Smooth muscle cell (in vitro differentiated cells): ENCODE data around the gene ADAMTSL4. TPM values are rescaled to one million over a fixed set of nuclear protein-coding genes. Genes with fewer than 3 reads are reported as not detected.
A peak's percentile ranks its signal among the peaks of the same experiment; 100 is the strongest.

ENCODE experiments used
- DNase-seq: peaks from one replicate; lab custom pipeline; 2025; ENCODE audit not compliant: unreplicated experiment; lab: John Stamatoyannopoulos, UW
- H2AFZ ChIP-seq: fragments of 200-600 bp; sonication (generic); 2 replicates; pipeline ENCODE4 v1.6.0; 2016; ENCODE audit warnings: antibody characterized with exemption, low read depth, mild to moderate bottlenecking
- H3F3A ChIP-seq: fragments of 200-600 bp; sonication (generic); 2 replicates; pipeline ENCODE4 v1.6.0; 2017; ENCODE audit warnings: antibody characterized with exemption, low read depth
- H3K27ac ChIP-seq: fragments of 200-600 bp; sonication (generic); 2 replicates; pipeline ENCODE4 v1.5.1; 2016; ENCODE audit warnings: low read depth, mild to moderate bottlenecking
- H3K27me3 ChIP-seq: fragments of 200-600 bp; sonication (generic); 2 replicates; pipeline ENCODE4 v1.6.1; 2016; ENCODE audit warnings: low read depth, mild to moderate bottlenecking
- H3K36me3 ChIP-seq: fragments of 200-600 bp; sonication (generic); 2 replicates; pipeline ENCODE4 v1.5.1; 2016; ENCODE audit warnings: low read depth
- H3K4me1 ChIP-seq: fragments of 200-600 bp; sonication (generic); 2 replicates; pipeline ENCODE4 v1.5.1; 2016; ENCODE audit warnings: low read depth
- H3K4me2 ChIP-seq: fragments of 200-600 bp; sonication (generic); 2 replicates; pipeline ENCODE4 v1.6.0; 2016; ENCODE audit warnings: mild to moderate bottlenecking
- H3K4me3 ChIP-seq: fragments of 200-600 bp; sonication (generic); 2 replicates; pipeline ENCODE4 v1.5.1; 2016; ENCODE audit warnings: mild to moderate bottlenecking
- H3K79me2 ChIP-seq: fragments of 200-600 bp; sonication (generic); 2 replicates; pipeline ENCODE4 v1.6.0; 2016; ENCODE audit warnings: low read depth, mild to moderate bottlenecking
- H3K9ac ChIP-seq: fragments of 200-600 bp; sonication (generic); 2 replicates; pipeline ENCODE4 v1.6.0; 2016; ENCODE audit warnings: low read depth
- H3K9me3 ChIP-seq: fragments of 200-600 bp; sonication (generic); replicated peaks from 2 replicates; pipeline ENCODE4 v1.5.1; 2016; ENCODE audit warnings: low read depth
- H4K20me1 ChIP-seq: fragments of 200-600 bp; sonication (generic); 2 replicates; pipeline ENCODE4 v1.6.0; 2016; ENCODE audit warnings: low read depth
- WGBS: methylation state at CpG from one replicate; pipeline ENCODE4 v1.1.7; 2016; ENCODE audit warnings: low lambda C conversion rate; 5-methylcytosine and 5-hydroxymethylcytosine counted together
- polyA plus RNA-seq: library from polyadenylated mRNA; unstranded; fragments of >200 nt; fragmentation: Nextera tagmentation; extraction: Ambion mirVana; gene quantifications from 2 replicates; pipeline ENCODE4 v1.2.1, GENCODE V29; 2016
- total RNA-seq: library from RNA; depleted of rRNA; stranded (reverse); fragments of >200 nt; gene quantifications from 2 replicates; pipeline ENCODE4 v1.2.3, GENCODE V29; 2014
- TF ChIP-seq, protein P1 (sequence below): fragments of 200-600 bp; sonication (generic); IDR thresholded peaks from 2 replicates; pipeline ENCODE4 v1.5.1; 2017; ENCODE audit warnings: borderline replicate concordance, mild to moderate bottlenecking, antibody characterized with exemption; ENCODE audit not compliant: insufficient read depth, poor library complexity, severe bottlenecking

Gene ADAMTSL4
- total and polyA plus RNA-seq, 2 experiments from 2014 or later = 6.4 to 8.4 TPM

DNA sequence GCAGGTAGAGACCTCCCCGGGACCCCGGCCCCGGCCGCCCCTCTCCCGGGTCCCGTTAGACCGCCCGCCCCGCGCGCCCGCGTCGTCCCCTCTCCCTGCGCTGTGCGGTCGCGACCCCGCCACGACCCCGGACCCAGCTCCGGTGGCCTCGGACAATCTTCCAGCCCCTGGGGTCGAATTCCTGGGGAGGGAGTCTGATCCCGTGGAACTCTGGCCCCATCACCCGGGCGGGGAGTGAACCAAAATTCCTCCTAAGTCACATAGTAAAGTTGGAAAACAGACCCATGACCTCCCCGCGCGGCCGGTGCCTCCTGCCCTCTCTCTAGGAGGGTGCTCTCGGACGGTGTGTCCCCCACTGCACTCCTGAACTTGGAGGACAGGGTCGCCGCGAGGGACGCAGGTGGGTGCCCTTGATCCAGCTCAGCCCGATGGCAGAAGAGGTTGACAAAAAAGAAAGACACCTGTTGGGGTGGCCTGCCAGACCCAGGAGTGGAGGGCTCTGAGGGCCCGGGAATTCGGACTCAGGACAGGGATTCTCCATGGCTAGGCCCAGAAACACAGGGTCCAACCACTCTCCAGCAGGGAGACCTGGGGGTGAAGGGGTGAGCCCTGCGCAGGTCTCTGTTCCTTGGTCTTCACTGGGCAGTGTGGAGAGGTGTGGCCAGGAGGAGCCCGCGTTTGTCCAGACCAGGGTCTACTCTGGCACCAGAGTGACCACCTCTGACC, 451 bp downstream of the ADAMTSL4 start:
- Histone ChIP-seq H3K9ac (peak overlapping the region; percentile 28), H3K4me1 (peaks cover 7% of the 10 kb centered on the region), H2AFZ (no peak overlapping the region), H3K27ac (no peak overlapping the region), H3K27me3 (no peaks in the 10 kb centered on the region), H3K36me3 (no peaks in the 10 kb centered on the region), H3F3A (peaks cover 29% of the 10 kb centered on the region), H4K20me1 (no peaks in the 10 kb centered on the region), H3K79me2 (no peaks in the 10 kb centered on the region), H3K4me2 (peak overlapping the region; percentile 94), H3K4me3 (peak overlapping the region; percentile 63), H3K9me3 (no peaks in the 10 kb centered on the region)
- WGBS = 28% methylated on average over 38 of the region's 43 CpGs
- TF ChIP-seq, protein P1, sequence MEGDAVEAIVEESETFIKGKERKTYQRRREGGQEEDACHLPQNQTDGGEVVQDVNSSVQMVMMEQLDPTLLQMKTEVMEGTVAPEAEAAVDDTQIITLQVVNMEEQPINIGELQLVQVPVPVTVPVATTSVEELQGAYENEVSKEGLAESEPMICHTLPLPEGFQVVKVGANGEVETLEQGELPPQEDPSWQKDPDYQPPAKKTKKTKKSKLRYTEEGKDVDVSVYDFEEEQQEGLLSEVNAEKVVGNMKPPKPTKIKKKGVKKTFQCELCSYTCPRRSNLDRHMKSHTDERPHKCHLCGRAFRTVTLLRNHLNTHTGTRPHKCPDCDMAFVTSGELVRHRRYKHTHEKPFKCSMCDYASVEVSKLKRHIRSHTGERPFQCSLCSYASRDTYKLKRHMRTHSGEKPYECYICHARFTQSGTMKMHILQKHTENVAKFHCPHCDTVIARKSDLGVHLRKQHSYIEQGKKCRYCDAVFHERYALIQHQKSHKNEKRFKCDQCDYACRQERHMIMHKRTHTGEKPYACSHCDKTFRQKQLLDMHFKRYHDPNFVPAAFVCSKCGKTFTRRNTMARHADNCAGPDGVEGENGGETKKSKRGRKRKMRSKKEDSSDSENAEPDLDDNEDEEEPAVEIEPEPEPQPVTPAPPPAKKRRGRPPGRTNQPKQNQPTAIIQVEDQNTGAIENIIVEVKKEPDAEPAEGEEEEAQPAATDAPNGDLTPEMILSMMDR = no peak
- no peak for DNase-seq

DNA sequence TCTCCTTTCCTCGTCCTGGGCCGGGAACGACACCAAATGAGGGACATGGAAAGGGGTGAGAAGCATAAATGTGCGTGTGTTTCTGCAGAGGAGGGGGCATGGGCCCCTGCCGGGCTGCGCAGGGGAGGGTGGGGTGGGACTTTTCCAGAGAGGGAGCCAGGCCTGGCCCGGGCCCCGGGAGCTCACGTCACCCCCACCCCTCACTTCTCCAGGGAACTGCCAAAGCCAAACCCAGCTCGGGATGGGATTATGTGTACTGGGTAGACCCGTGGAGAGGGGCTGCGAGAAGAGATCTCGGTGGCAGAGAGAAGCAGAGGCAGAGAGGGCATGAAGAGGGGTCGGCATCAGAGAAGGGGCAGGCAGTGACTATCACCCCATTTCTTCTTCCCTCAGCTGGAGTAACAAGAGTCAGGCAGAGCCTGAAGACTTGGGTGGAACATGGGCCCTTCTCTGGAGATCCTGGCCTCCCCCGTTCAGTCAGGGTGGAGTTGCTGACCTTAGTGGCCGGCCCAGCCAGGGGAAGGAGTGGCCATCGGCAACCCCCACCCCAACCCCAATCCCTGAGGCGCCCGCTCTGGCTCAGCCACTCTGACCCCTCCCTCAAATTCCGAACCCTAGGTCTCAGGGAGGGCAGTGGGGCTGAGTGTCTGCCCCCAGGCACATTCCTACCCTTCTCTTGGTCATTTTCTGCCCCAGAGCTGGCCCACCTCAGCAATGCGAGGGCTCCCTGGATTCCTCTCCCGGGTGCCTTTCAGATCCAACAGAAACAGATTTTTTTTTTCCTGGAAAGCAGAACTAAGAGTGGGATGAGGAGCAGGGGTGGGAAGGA, 1.2 kb downstream of the ADAMTSL4 start:
- no peaks in the 10 kb centered on the region for H4K20me1 ChIP-seq
- TF ChIP-seq, protein P1 = no peak
- WGBS = 72% methylated on average over 15 of the region's 22 CpGs
- no peak overlapping the region for H2AFZ ChIP-seq
- no peak overlapping the region for H3K9ac ChIP-seq
- no peaks in the 10 kb centered on the region for H3K9me3 ChIP-seq
- H3K27me3 ChIP-seq = no peaks in the 10 kb centered on the region
- H3K4me3 ChIP-seq = peak overlapping the region; percentile 63
- peaks cover 7% of the 10 kb centered on the region for H3K4me1 ChIP-seq
- H3K4me2 ChIP-seq = peak overlapping the region; percentile 94
- H3K27ac ChIP-seq = peak overlapping the region; percentile 51
- no peaks in the 10 kb centered on the region for H3K36me3 ChIP-seq
- peaks cover 29% of the 10 kb centered on the region for H3F3A ChIP-seq
- no peaks in the 10 kb centered on the region for H3K79me2 ChIP-seq
- DNase-seq = no peak

DNA sequence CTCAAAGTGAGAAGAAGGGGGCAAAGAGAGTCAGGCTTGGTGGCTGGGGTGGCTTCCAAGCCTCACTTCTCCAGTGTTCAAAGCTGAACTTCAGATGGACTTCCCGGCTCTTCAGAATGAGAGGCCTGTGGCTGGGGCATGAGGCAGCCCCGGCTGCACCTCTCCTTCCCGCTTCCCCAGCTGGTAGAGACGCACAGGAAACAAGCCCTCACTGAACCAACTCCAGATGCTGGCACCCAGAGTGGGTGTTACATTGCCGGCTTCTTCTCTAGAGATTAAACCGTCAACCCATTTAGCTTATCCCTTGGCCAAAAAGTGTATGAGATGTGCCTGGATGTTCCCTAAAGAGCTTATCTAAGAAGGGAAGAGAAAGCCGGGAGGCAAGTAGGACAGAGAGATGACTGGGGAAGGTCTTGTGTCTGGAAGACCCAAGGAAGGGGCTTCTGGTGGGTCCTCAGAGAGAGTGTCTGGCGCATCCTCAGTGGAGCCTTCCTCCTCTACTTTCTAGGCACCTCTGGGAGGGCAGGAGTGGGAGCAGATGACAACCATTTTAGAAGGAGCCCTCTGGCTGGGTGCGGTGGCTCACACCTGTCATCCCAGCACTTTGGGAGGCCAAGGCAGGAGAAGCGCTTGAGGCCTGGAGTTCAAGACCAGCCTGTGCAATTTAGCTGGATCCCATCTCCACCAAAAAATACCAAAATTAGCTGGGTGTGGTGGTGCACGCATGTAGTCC, 2.0 kb downstream of the ADAMTSL4 start:
- TF ChIP-seq, protein P1 = no peak
- Histone ChIP-seq H3K79me2 (no peaks in the 10 kb centered on the region), H2AFZ (no peak overlapping the region), H4K20me1 (no peaks in the 10 kb centered on the region), H3K27me3 (no peaks in the 10 kb centered on the region), H3F3A (peaks cover 29% of the 10 kb centered on the region), H3K36me3 (no peaks in the 10 kb centered on the region), H3K9me3 (no peaks in the 10 kb centered on the region), H3K27ac (peak overlapping the region; percentile 51), H3K4me1 (peaks cover 7% of the 10 kb centered on the region), H3K4me3 (no peak overlapping the region), H3K9ac (no peak overlapping the region), H3K4me2 (no peak overlapping the region)
- DNase-seq = no peak
- 89% methylated on average over 11 of the region's 11 CpGs for WGBS
